ENCODE data around the gene IL17RD. TPM values are rescaled to one million over a fixed set of nuclear protein-coding genes. Genes with fewer than 3 reads are reported as not detected.

The IL17RD gene
- total RNA-seq, 1 experiment from 2014 or later: 1.3 TPM

DNA sequence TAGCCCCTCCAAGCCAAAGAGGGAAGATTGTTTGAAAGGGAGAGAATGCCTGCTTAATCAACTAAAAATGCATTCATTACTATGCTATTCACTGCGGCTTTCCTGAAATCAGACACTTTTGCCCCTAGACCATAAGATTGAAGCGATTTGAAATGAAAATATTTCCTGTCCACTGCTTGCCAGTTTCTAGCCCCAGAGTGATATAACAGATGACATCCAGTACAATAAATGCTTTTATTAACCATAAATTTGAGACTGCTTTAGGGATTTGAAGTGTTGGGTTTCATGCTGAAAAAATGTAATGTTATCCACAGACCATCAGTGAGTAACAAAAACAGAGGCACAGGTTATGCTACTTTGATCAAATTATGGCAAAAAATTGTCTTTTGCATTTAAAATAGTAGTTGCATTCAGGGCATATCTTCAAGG, 14.1 kb downstream of the IL17RD start:
- POLR2A ChIA-PET (ENCODE audit: low non-redundant PET): no interaction called here
- CTCF ChIA-PET: no interaction called here
- BruUV-seq (replicated peaks): no TSS peak
- Histone ChIP-seq H3K9me3 (ENCODE audit: low read depth, low read length, poor library complexity, severe bottlenecking) (no peaks in the 10 kb centered on the region), H3K27me3 (replicated peaks; ENCODE audit: insufficient read depth, low read depth, low read length, poor library complexity) (no peaks in the 10 kb centered on the region), H3K4me1 (ENCODE audit: insufficient read depth, low read length, poor library complexity, severe bottlenecking) (peaks cover 30% of the 10 kb centered on the region), H3K36me3 (ENCODE audit: insufficient read depth, low read length, poor library complexity, severe bottlenecking) (no peaks in the 10 kb centered on the region), H3K4me3 (ENCODE audit: low read depth, low read length, poor library complexity, severe bottlenecking) (no peak overlapping the region), H3K27ac (ENCODE audit: low read depth, low read length, poor library complexity, severe bottlenecking) (no peak overlapping the region)
- TF ChIP-seq EZH2 (IDR thresholded peaks at IDR 0.05; ENCODE audit: borderline replicate concordance, low read depth, low read length, poor library complexity, severe bottlenecking): no peak
- TF ChIP-seq, protein P1, sequence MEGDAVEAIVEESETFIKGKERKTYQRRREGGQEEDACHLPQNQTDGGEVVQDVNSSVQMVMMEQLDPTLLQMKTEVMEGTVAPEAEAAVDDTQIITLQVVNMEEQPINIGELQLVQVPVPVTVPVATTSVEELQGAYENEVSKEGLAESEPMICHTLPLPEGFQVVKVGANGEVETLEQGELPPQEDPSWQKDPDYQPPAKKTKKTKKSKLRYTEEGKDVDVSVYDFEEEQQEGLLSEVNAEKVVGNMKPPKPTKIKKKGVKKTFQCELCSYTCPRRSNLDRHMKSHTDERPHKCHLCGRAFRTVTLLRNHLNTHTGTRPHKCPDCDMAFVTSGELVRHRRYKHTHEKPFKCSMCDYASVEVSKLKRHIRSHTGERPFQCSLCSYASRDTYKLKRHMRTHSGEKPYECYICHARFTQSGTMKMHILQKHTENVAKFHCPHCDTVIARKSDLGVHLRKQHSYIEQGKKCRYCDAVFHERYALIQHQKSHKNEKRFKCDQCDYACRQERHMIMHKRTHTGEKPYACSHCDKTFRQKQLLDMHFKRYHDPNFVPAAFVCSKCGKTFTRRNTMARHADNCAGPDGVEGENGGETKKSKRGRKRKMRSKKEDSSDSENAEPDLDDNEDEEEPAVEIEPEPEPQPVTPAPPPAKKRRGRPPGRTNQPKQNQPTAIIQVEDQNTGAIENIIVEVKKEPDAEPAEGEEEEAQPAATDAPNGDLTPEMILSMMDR (conservative IDR thresholded peaks at IDR 0.05; ENCODE audit: low read depth, low read length): no peak
- intact Hi-C loops (cut with micrococcal nuclease; ENCODE audit: unreplicated experiment): no loop called here
- peak; percentile 44 for DNase-seq (ENCODE audit: low spot score)

DNA sequence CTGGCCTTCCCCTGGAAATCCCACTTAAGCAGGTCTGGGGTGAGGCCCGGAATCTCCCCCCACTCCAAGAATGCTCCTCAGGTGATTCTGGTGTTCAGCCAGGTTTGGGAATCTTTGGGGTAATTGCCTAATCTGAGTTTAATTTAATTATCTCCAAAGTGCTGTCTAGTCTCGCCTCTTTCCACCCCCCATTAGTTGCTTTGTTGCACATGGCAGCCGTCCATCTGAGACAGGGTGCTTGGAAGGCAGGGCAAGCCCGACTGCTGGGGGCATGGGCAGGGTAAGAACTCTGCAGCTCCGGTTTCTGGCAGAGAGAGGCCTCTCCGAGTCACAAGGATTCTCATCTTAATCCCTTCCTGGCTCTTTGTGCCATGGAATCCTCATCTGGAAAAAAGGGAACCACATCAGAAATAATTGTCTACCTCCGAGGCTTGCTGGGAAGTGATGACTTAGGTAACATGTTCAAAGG, 15.0 kb downstream of the IL17RD start:
- Histone ChIP-seq H3K36me3 (ENCODE audit: insufficient read depth, low read length, poor library complexity, severe bottlenecking) (no peaks in the 10 kb centered on the region), H3K4me3 (ENCODE audit: low read depth, low read length, poor library complexity, severe bottlenecking) (no peak overlapping the region), H3K9me3 (ENCODE audit: low read depth, low read length, poor library complexity, severe bottlenecking) (no peaks in the 10 kb centered on the region), H3K27me3 (replicated peaks; ENCODE audit: insufficient read depth, low read depth, low read length, poor library complexity) (no peaks in the 10 kb centered on the region), H3K27ac (ENCODE audit: low read depth, low read length, poor library complexity, severe bottlenecking) (no peak overlapping the region), H3K4me1 (ENCODE audit: insufficient read depth, low read length, poor library complexity, severe bottlenecking) (peaks cover 26% of the 10 kb centered on the region)
- intact Hi-C loops (cut with micrococcal nuclease; ENCODE audit: unreplicated experiment): no loop called here
- CTCF ChIA-PET: no interaction called here
- TF ChIP-seq EZH2 (IDR thresholded peaks at IDR 0.05; ENCODE audit: borderline replicate concordance, low read depth, low read length, poor library complexity, severe bottlenecking): no peak
- TF ChIP-seq, protein P1 (conservative IDR thresholded peaks at IDR 0.05; ENCODE audit: low read depth, low read length): no peak
- POLR2A ChIA-PET (ENCODE audit: low non-redundant PET): interaction anchor here (0.5 kb wide), 1 partner anchor 11 kb away, joined by 3 read pairs; no protein-coding TSS in a partner anchor
- peak; percentile 28 for DNase-seq (ENCODE audit: low spot score)
- BruUV-seq (replicated peaks): no TSS peak

DNA sequence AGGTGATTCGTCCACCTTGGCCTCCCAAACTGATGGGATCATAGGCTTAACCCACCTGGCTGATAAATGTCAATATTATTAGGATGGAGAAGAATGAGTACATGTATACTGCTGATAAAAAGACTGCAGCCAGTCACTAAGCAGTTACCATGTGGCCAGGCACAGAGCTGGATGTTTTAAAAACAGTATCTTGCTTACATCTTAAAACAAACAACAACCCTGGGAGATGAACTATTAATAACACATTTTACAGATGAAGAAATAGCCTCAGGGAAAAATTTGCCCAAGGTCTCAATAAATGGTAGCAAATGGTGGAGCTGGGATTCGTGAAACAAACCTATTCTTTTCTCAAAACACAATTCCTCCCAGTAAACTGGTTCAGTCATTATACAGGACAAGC, 18.1 kb downstream of the IL17RD start:
- intact Hi-C loops (cut with micrococcal nuclease; ENCODE audit: unreplicated experiment): no loop called here
- TF ChIP-seq, protein P1 (conservative IDR thresholded peaks at IDR 0.05; ENCODE audit: low read depth, low read length): no peak
- no peak for TF ChIP-seq EZH2 (IDR thresholded peaks at IDR 0.05; ENCODE audit: borderline replicate concordance, low read depth, low read length, poor library complexity, severe bottlenecking)
- peaks cover 21% of the 10 kb centered on the region for H3K4me1 ChIP-seq (ENCODE audit: insufficient read depth, low read length, poor library complexity, severe bottlenecking)
- no peaks in the 10 kb centered on the region for H3K9me3 ChIP-seq (ENCODE audit: low read depth, low read length, poor library complexity, severe bottlenecking)
- no peaks in the 10 kb centered on the region for H3K36me3 ChIP-seq (ENCODE audit: insufficient read depth, low read length, poor library complexity, severe bottlenecking)
- no peak overlapping the region for H3K4me3 ChIP-seq (ENCODE audit: low read depth, low read length, poor library complexity, severe bottlenecking)
- H3K27ac ChIP-seq (ENCODE audit: low read depth, low read length, poor library complexity, severe bottlenecking): no peak overlapping the region
- BruUV-seq (replicated peaks): no TSS peak
- H3K27me3 ChIP-seq (replicated peaks; ENCODE audit: insufficient read depth, low read depth, low read length, poor library complexity): no peaks in the 10 kb centered on the region
- ChIA-PET CTCF (no interaction called here), POLR2A (ENCODE audit: low non-redundant PET) (no interaction called here)
- no peak for DNase-seq (ENCODE audit: low spot score)
